ENCODE results near the gene RAD51B.

The RAD51B gene

DNA sequence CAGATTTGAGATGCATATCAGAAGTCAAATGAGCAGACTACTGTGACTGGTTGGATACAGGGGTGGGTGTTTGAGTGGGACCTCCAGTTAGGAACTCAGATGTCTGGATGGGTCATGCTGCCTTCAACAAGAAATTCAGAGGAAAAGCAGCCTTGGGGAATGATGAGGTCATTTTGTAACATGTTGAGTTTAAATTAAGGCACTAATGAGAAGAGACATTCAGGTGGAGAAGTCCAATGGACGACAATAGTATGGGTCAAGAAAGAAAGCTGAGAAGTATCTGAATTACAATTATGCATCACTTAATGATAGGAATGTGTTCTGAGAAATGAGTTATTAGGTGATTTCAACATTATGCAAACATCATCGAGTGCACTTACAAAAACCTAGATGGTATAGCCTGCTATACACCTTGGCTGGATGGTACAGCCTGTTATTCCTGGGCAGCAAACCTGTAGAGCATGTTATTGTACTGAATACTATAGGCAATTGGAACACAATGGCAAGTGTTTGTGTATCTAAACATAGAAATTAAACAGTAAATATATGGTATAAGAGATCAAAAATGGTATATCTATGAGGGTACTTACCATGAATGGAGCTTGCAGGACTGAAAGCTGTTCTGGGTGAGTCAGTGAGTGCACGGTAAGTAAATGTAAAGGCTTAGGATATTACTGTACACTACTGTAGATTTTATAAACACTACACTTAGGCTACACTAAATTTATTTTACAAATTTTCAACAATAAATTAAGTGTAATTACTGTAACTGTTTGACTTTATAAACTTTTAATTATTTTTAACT, 414.7 kb downstream of the RAD51B start:
- DNase-seq (ENCODE audit: low spot score) = no peak

DNA sequence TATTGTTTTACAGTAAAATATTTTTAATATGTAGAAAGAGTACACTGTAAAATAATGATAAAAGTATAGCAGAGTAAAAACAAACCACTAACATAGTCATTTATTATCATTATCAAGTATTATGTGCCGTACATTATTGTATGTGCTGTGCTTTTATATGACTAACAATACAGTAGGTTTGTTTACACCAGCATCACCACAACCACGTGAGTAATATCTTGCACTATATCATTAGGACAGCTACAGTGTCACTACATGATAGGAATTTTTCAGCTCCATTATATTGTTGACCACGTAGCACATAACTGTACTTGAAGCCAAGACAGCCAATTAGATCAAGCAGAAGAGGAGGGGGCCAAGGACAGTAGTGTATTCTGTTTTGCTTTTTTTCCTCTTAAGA, 415.4 kb downstream of the RAD51B start:
- no peak for DNase-seq (ENCODE audit: low spot score)

DNA sequence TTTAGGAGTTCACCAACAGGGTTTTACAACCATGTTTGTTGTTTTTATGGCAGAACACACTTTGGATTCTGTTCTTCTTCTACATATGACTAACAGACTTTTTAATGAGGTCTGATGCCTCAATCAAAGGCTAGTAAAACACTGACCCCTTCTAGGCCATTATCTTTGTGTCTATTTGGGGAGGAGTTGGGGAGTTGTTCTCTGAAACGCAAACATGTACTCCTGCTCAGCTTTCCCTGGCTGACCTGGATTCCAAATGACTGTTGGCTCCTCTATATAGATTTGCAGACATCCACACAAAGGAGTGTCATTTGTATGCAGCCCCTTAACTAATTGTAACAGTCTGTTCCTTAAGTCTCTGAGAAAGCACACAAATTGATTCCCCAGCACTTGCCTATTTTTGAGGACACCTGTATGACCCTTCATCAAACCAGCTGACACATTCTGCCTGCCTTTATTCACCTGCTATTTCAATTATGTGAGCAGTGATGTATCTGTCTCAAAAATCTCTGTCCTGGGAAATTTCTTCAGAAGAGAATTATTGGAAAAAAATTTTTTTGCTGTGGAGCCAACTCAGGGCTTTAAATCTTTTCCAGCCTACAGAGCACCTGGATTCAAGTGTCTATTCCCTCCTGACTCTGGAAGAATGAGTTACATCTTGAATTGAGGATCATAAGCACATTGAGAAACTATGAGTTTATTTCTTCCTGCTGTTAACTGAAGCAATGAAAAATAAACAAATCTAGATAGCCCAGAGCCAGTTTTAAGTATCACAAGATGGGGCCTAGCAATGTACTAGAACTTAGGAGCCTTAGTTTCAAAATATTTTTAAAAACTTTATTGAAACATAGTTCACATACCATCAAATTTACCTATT, 417.2 kb downstream of the RAD51B start:
- no peak for DNase-seq (ENCODE audit: low spot score)

DNA sequence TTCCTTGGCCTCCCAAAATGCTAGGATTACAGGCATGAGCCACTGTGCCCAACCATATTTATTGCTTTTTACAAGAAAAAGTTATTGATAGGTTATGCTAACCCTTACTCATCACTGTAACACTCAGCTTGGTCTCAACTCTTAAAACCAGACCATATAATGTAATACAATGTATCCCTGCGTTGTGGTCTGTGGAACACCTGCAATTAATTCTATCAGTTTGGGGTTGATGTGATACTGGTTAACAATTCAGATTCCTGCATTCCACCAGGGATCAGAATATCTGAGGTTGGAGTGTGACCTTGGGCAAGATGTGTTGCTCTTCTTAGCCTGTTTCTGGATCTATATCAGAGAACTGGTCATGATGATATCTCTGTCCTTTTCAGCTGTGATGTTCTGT, 419.0 kb downstream of the RAD51B start:
- no peak for DNase-seq (ENCODE audit: low spot score)

DNA sequence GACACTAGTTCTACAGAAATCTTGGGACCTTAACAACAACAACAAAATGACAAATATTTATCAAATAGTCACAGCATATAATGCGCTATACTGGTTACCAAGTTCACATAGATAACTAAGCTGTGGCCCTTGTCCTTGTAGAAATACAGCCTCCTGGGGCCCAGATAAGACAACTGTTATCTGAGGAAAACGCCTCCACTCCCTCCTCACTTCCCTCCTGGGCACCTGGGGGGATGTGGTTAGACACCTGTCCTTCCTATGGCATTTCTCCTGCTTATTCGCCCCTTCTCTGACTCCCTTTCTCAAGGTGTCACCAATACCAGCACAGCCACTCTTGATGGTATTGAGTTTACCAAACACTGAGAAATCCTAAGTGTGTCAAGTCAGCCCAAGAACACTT, 419.4 kb downstream of the RAD51B start:
- DNase-seq (ENCODE audit: low spot score) = no peak

DNA sequence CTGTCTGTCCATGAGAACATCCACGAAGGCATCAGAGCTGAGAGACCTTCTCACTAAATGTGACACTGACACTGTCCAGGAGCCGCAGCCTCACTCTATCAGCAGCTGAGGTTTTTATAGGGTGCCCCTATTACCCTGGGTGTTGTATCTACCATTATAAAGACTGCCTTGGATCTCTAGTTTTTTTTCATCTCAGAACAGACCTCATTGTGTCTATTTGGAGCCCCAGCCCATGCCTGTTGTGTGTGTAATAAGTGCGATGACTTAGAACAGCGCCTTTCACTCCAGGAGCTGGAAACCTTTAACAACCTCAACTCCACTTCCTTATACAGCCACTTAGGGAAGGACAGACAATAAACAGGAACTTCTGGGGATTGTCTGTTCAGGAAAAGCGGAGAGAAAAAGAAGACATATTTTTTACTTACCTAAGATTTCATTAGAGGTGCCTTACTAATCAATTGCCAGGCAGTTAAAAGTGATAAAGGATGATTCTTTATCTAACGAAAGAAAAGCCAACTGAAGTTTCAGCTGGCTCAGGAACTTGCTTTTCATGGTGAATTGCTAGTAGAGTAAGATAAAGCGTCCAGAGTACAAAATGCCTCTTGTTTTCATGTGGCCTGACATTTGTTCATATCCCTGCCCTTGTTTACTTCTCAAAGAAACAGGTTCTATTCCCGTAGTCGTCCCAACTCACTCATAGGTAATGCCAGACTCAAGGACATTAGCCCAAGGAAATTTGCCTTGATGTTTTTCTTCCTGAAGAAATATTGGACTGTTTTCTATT, 420.6 kb downstream of the RAD51B start:
- DNase-seq (ENCODE audit: low spot score) = no peak

DNA sequence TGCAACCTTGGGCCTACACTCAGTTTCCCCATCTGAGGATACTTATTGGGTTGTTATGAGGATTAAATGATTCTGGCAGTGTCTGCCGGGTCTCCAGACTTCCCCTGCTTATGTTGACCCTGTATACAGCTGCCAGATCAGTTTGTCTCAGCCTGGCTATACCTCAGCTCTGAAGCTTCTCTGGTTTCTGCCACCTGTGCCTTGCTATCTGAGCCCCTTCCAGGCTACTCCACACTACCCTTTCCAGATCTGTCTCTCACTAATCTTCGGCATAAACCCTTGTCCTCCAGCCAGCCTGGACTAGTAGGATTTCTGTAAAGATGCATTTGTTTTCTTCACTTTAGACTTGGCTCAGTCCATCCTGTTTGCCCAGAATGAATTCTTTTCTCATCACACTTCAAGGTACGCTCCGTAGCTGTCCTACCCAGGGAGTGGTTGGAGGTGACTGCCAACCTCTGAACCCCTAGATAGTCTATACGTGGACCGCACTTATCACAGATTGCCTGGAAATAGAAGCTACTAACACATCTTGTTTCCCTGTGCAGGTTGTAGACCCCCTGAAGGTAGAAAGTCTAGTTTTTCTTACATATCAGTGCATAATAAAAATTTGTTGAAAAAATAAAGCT, 422.4 kb downstream of the RAD51B start:
- DNase-seq (ENCODE audit: low spot score) = no peak

DNA sequence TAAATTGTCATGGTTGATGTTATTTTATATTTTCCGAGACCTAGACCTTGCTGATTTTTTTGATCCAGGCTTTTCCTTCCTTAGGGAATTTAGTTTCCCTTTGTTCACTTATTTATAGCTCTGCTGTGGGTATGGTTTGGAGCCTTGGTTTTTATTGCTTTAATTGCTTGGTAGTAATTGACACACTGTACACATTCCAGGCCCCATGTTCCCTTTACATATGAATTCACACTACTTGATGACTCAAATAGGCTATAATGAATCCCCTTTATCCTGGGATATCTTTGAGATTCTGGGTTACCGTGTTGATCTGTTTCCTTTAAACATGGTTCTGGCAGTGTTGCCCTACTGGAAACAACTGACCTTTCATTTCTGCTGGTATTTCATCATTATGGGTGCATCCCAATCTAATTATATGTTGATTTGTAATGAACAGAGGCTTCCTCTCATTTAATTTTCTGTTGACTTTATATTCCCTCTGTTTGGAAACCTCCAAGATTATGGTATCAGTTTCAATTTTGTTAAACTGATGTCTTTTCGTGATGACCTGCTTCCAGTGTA, 424.0 kb downstream of the RAD51B start:
- no peak for DNase-seq (ENCODE audit: low spot score)

DNA sequence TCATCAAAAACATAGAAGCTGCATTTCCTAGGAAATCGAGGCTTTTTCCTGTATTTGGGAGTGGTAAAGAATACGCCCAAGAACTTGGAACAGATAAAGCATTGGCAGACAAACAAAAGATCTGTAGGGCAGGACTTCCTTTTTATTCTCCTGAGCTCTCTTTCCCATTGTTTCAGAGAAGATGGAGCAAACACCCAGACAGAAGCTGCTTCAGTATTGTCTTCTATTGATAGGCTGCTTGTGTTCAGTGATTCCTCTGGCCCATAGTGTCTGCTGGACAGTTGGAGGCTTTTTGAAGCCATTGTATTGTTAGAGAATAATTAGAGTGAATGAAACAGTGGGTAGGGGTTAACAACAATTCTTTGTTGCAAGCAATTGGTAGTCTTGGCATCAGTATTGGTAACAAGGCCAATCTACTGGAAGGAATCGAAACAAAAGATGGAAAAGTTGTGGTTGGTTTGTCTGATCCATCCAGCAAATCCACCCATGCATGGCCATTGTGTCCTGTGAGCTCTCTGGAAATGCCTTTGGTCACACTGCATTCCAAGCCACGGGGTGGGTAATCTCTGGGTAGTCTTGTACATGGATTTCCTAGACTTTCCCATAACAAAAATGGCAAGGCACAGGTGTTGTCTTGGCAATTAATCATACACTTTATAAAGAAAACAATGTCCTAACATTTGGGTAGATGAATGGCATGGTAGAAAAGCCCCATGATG, 424.8 kb downstream of the RAD51B start:
- DNase-seq (ENCODE audit: low spot score) = no peak

DNA sequence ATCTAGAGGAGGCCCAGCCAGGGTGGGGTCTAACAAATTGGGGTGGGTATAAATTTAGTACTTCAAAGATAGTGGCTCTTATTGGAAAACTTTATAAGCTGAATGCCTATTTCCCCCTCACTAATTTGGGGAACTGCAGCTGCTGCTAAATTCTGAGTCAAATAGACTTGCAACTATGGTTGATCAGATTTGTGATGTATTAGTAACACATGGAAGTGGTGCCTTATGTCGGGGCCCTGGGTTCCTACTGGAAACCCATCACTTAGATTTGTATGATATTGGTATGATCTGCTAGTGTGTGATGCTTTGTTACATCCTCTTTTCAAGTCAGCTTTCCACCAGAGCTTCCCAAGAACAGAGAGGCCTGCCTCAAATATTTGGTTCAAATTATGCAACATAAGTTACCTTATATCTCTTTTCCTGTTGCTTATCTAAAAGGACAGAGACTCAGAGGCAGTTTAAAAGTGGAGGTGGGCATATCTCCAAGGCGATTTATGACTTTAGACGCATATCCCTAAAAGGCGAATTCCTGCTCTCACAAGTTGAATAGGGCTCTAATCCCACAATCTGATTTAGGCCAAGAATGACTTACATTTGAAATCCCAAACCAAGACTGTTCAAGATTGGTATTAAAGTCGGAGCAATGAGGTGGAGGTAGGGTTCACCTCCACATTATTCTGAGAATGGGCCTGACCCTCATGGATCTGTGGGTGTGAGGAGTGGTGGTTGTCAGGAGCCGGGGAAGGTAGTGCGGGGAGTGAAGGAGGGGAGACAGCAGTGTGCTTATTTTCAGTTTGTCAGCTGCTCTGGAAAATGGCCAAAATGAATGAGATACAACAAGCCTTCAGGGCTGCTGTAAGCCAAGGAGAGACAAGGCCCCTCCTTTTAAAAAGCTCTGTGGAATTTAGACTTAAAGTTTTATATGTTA, 425.8 kb downstream of the RAD51B start:
- no peak for DNase-seq (ENCODE audit: low spot score)

DNA sequence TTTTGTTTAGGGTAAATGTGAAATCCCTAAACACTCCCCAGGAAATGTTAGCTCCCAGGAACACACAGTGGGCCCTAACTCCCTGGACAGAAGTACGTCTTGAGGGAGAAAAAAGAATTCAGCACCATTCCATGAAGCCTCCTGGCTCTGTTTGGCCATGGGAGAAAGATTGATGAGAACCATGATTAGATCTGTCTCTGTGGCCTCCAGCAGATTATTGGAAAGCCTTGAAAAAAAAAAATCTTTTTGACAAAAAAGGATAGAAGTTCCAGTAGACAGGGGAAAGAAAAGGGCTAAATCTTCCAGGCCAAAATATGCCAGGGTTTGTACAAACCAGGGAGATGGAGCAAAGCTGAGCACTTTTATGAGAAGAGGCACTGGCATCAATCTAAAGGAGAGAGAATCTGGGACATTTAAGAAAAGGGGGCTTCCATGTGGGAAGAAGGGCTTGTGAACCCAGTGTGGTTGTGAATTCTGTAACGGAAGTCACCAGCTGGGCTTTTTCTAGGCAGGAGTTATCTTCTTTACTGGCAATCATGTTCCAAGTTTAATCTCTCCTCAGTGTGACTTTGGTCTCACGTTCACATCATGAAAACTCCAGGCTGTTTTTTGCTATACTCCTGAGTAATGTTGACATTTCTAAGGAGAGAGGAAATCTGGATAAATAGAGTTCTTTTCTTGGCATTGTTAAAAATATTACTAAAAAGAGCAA, 426.7 kb downstream of the RAD51B start:
- DNase-seq (ENCODE audit: low spot score) = no peak

DNA sequence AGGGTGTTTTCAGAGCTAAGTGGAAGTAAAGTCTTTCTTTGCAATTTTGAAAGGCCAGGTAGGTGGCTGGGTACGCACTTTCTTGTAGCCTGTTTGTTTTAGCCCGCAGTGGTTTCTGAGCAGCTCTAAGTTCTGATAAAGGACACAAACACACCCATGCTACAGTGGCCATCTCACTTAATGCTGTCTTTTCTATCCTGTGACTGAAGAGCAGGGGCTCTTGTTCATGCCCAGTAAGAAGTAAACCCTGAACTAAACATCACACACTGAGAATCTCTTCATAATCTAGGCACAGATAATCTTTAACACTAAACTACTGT, 427.2 kb downstream of the RAD51B start:
- no peak for DNase-seq (ENCODE audit: low spot score)

DNA sequence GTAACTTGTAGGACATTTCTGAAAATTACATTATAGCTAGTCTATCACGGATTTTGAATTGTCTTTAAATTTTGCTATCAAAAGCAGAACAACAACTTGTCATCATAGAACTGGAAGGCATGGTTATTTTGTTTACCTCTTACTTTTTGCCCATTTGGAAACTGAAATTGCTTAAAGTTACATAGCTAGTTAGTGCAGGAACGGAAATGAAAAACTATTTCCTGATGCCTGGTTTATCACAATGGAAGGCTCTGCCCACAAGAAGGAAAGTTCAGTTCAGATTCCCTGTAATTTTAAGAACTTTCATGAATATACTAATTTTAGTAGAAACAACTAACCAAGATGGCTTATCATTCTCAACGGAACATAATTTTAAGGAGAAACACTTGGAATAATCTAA, 427.7 kb downstream of the RAD51B start:
- no peak for DNase-seq (ENCODE audit: low spot score)

DNA sequence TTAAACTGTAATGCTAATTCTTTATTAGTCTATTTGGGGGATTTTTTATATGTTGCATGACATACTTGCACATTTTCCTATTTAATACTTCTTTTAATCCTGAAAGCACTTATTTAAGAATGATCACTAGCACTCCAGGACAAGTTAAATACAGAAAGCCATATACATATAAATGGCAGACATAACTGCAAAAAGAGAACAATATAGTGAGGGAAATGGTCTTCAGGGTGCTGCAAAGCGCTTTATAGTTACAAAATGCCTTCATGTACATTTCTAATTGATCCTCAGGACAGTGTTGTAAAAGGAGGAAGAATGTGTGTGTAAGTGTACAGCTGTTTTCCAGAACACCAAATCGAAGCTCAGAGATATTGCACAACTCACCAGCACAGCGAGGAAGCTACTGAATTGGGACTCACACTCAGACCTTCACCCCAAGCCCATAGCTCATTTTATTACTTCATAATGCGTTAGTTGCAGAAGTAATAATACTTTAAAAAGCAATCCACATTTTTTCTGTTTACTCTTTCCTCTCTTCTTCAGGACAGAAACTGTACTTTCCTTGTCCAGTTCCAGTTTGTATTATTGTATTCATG, 428.2 kb downstream of the RAD51B start:
- DNase-seq (ENCODE audit: low spot score) = no peak

DNA sequence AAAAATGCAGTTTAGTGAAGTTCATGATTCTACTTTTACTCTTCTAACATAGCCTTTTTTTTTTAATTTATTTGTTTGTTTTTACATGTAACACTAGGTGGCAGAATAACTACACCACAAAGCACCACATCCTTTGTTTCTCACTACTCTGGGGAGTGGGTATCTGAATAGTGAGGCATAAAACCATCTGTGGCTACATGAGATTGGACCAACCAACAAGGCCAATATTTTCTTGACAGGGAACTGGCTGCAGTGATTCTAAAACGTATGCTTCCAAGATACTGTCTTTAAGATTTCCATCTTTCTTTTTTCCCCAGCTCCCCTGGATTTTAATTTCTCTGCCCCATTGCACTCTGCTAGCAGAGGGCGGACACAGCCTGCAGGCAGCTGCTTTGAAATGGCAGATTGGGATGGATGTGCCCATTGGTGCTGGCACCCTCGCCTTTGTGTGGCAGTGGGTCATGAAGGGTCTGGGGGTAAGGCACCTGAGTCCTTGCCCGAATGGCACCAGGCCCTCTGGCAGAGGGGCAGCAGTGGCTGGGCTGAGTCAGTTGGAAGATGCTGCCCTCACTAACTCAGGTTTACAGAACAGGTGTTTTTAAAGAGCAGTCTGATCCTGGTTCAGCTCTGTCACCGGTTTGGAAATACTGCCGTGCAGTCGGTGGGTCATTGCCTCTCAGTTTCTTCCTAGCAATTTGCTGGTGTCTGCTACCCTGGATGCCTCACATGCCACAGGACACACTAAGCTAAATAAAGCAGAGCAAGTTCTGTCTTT, 429.1 kb downstream of the RAD51B start:
- peak; percentile 55 for DNase-seq (ENCODE audit: low spot score)

DNA sequence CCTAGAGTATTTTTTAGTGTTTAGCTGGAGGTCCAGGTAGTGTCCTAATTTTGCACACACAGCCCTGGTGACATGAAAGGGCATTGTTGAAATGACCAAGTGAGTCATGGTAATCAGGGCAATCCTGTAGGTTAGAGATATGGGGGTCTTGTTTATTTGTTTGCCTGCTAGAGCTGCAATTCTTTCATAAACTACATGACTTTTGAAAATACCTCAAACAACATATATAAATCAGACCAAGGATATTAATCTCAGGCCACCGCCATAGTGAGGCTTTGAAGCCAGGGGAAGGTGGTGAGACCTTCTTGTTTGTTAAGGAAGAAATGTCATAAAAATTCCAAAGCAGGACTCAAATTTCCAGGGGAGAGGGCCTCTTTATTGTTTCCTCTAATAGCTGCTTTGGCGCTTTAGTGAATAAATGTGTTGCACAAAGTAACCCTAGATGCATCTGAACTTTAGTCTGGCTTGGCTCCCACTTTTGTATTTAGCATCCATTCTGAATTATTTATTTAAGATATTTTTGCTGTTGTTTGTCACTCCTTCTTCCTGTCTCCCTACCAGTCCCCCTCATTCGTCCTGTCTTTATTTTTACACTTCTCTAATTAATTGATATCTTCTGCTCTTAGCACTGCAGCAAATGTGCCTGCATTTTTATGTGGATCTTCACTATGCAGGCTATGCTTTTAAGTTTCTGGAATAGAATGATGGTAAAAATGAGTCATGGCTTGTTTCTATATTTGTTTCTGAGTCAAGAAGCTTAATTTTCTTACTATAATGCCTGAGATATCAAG, 430.3 kb downstream of the RAD51B start:
- no peak for DNase-seq (ENCODE audit: low spot score)

Measured in CD4-positive, alpha-beta T cell treated with Interleukin-6 at 100 ng/mL for 8 hours (primary cell).